Hepatocyte (in vitro differentiated cells): ENCODE data around the gene TRNP1. TPM values are rescaled to one million over a fixed set of nuclear protein-coding genes. Genes with fewer than 3 reads are reported as not detected.

Experiments
- DNase-seq: peaks from one replicate; pipeline ENCODE4 v3.0.0-alpha.2; 2016; ENCODE audit warnings: low spot score
- H2AFZ ChIP-seq: fragments of 200-600 bp; sonication (generic); 2 replicates; pipeline ENCODE4 v1.6.0; 2016; ENCODE audit warnings: antibody characterized with exemption, mild to moderate bottlenecking
- H3K27ac ChIP-seq: fragments of 200-600 bp; sonication (generic); 2 replicates; pipeline ENCODE4 v1.5.1; 2016; ENCODE audit warnings: mild to moderate bottlenecking
- H3K27me3 ChIP-seq: fragments of 200-600 bp; sonication (generic); 2 replicates; pipeline ENCODE4 v1.6.1; 2016
- H3K36me3 ChIP-seq: fragments of 200-600 bp; sonication (generic); replicated peaks from 2 replicates; pipeline ENCODE4 v1.5.1; 2016; ENCODE audit warnings: low read depth; ENCODE audit not compliant: insufficient read depth
- H3K4me1 ChIP-seq: fragments of 200-600 bp; sonication (generic); 2 replicates; pipeline ENCODE4 v1.5.1; 2016; ENCODE audit warnings: mild to moderate bottlenecking, moderate library complexity; ENCODE audit not compliant: insufficient read depth
- H3K4me2 ChIP-seq: fragments of 200-600 bp; sonication (generic); 2 replicates; pipeline ENCODE4 v1.6.0; 2016
- H3K4me3 ChIP-seq: fragments of 200-600 bp; sonication (generic); 2 replicates; pipeline ENCODE4 v1.5.1; 2016; ENCODE audit warnings: mild to moderate bottlenecking
- H3K79me2 ChIP-seq: fragments of 200-600 bp; sonication (generic); 2 replicates; pipeline ENCODE4 v1.6.0; 2017; ENCODE audit warnings: mild to moderate bottlenecking
- H3K9me2 ChIP-seq: fragments of 200-600 bp; sonication (generic); replicated peaks from 2 replicates; pipeline ENCODE4 v1.6.0; 2017; ENCODE audit warnings: mild to moderate bottlenecking; ENCODE audit not compliant: insufficient read depth
- H3K9me3 ChIP-seq: fragments of 200-600 bp; sonication (generic); 2 replicates; pipeline ENCODE4 v1.5.1; 2016; ENCODE audit warnings: low read depth, mild to moderate bottlenecking
- H4K20me1 ChIP-seq: fragments of 200-600 bp; sonication (generic); 2 replicates; pipeline ENCODE4 v1.6.0; 2016; ENCODE audit warnings: mild to moderate bottlenecking; ENCODE audit not compliant: insufficient read depth, poor library complexity, severe bottlenecking
- CTCF ChIP-seq: fragments of 200-600 bp; sonication (generic); IDR thresholded peaks from 2 replicates; pipeline ENCODE4 v1.5.1; 2016; ENCODE audit warnings: antibody characterized with exemption, mild to moderate bottlenecking; ENCODE audit not compliant: poor library complexity
- EZH2 ChIP-seq: fragments of 200-600 bp; sonication (generic); IDR thresholded peaks from 2 replicates; pipeline ENCODE4 v1.6.1; 2016; ENCODE audit warnings: antibody characterized with exemption, mild to moderate bottlenecking, borderline replicate concordance
- EZH2phosphoT487 ChIP-seq: fragments of 200-600 bp; sonication (generic); IDR thresholded peaks from one replicate; pipeline ENCODE4 v1.6.1; 2018; ENCODE audit warnings: antibody characterized with exemption, mild to moderate bottlenecking, low read depth, moderate library complexity; ENCODE audit not compliant: unreplicated experiment, severe bottlenecking
- WGBS: methylation state at CpG from one replicate; pipeline ENCODE4 v1.1.6; 2016; ENCODE audit warnings: low lambda C conversion rate; ENCODE audit errors: missing lambda C conversion rate; 5-methylcytosine and 5-hydroxymethylcytosine counted together
- polyA plus RNA-seq: library from polyadenylated mRNA; unstranded; fragments of >200 nt; fragmentation: Nextera tagmentation; extraction: Ambion mirVana; gene quantifications from 2 replicates; pipeline ENCODE4 v1.2.1, GENCODE V29; 2016
- total RNA-seq: library from RNA; depleted of rRNA; stranded (reverse); fragments of >200 nt; gene quantifications from 2 replicates; pipeline ENCODE4 v1.2.3, GENCODE V29; 2014

TRNP1 gene, protein sequence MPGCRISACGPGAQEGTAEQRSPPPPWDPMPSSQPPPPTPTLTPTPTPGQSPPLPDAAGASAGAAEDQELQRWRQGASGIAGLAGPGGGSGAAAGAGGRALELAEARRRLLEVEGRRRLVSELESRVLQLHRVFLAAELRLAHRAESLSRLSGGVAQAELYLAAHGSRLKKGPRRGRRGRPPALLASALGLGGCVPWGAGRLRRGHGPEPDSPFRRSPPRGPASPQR
- total RNA-seq (67.4 and 92.5 TPM in 2 replicates), polyA plus RNA-seq (137 and 145 TPM in 2 replicates)

DNA sequence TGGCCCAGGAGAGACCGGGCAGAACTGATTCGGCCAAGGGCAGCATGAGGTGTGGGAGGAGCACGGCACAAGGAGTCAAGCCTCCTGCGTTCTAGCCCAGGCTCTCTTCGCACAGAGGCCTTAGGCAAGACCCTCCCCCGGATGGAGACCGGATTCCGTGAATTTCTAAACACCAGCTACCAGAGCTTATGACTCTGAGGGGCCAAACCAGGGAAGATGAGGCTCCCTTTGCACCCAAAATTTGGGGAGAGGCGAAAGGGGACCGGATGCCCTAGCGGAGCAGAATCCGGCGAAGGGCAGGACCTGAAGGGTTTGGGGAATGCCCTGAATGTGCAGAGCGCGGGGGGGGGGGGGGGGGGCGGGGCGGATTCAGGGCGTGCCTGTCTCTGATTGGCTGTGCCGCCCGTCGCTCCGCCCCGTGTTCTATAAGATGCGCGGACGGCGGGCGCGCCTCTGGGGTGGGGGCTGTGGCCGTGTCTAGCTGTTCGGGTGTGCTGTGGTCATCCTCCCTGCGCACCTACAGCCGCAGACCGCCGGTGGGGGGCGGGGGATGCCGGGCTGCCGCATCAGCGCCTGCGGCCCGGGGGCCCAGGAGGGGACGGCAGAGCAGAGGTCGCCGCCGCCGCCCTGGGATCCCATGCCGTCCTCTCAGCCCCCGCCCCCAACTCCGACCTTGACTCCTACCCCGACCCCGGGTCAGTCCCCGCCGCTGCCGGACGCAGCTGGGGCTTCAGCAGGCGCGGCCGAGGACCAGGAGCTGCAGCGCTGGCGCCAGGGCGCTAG is at the start of gene TRNP1:
TSS of gene TRNP1 (plus strand) at position 456 of the 783 bp plus-strand sequence. CDS start at position 551, 95 bp downstream.
- Histone ChIP-seq H3K4me2 (peak within 1 kb of the TSS; percentile 95), H3K4me3 (peak within 1 kb of the TSS; percentile 69), H3K9me3 (no peaks in the 10 kb centered on the region), H2AFZ (peak within 1 kb of the TSS; percentile 60), H3K4me1 (peaks cover 53% of the 10 kb centered on the region), H3K27me3 (no peaks in the 10 kb centered on the region), H3K27ac (peak within 1 kb of the TSS; percentile 91), H3K9me2 (no peaks in the 10 kb centered on the region), H3K36me3 (no peaks in the 10 kb centered on the region), H3K79me2 (peaks cover 30% of the 10 kb centered on the region), H4K20me1 (peaks cover 8% of the 10 kb centered on the region)
- WGBS, result 1% methylated on average over 18 of the region's 61 CpGs
- DNase-seq, result peak; percentile 94
- no peak for TF ChIP-seq EZH2phosphoT487
- no peak for TF ChIP-seq CTCF
- no peak for TF ChIP-seq EZH2

DNA sequence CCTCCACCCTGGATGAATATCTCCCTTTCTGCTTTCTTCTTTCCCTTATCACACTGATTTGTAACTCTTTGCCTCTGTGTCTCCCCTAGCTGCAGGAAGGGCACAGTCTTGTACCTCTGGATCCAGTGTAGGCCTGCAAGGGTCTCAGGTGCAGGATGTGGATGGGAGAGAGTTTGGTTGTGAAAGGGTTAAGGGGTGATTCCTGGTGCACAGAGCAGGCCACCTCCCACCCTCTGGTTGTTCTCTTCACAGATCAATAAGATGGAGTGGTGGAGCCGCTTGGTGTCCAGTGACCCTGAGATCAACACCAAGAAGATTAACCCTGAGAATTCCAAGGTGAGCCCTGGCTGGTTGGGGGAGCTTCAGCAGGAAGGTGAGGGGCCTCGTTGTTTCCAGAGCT is 48.4 kb upstream of the TRNP1 start:
- no peak overlapping the region for H2AFZ ChIP-seq
- peaks cover 13% of the 10 kb centered on the region for H3K4me1 ChIP-seq
- H3K36me3 ChIP-seq, result peaks cover 3% of the 10 kb centered on the region
- peak overlapping the region; percentile 12 for H3K4me2 ChIP-seq
- H3K9me3 ChIP-seq, result no peaks in the 10 kb centered on the region
- no peaks in the 10 kb centered on the region for H3K9me2 ChIP-seq
- no peaks in the 10 kb centered on the region for H4K20me1 ChIP-seq
- no peaks in the 10 kb centered on the region for H3K79me2 ChIP-seq
- H3K27me3 ChIP-seq, result no peaks in the 10 kb centered on the region
- H3K4me3 ChIP-seq, result no peak overlapping the region
- TF ChIP-seq CTCF (no peak), EZH2 (no peak), EZH2phosphoT487 (no peak)
- DNase-seq, result no peak
- WGBS, result 46% methylated on average over 2 of the region's 2 CpGs
- H3K27ac ChIP-seq, result peak overlapping the region; percentile 58

DNA sequence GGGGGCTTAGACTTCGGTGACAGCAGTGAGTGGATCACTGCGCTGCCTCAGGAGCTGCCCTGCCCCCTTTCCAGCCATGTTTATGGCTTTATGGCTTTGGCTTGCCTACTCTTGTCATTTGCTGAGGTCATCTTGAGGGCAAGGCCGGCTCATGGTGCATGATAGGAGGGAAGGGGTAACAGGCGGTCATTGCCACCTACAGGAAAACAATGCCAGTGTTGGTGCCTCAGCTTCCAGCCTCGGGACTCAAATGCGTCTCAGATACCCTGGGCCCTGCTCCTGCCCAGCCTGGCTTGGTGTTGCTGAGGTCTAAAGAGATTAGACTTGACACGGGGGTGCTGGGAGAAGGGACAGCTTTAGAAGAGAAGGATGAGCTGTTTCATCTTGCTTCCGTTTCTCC is 47.8 kb upstream of the TRNP1 start:
- peaks cover 13% of the 10 kb centered on the region for H3K4me1 ChIP-seq
- H3K27ac ChIP-seq, result peak overlapping the region; percentile 75
- no peaks in the 10 kb centered on the region for H4K20me1 ChIP-seq
- H3K4me2 ChIP-seq, result peak overlapping the region; percentile 12
- H3K79me2 ChIP-seq, result no peaks in the 10 kb centered on the region
- no peak overlapping the region for H2AFZ ChIP-seq
- H3K9me2 ChIP-seq, result no peaks in the 10 kb centered on the region
- H3K27me3 ChIP-seq, result no peaks in the 10 kb centered on the region
- TF ChIP-seq EZH2 (no peak), EZH2phosphoT487 (no peak), CTCF (no peak)
- DNase-seq, result peak; percentile 77
- H3K36me3 ChIP-seq, result peaks cover 3% of the 10 kb centered on the region
- WGBS, result 63% methylated on average over 8 of the region's 8 CpGs
- no peak overlapping the region for H3K4me3 ChIP-seq
- no peaks in the 10 kb centered on the region for H3K9me3 ChIP-seq
